K562 (cell line): ENCODE measurements around the gene RNASE2. TPM values are rescaled to one million over a fixed set of nuclear protein-coding genes. Genes with fewer than 3 reads are reported as not detected.
"Not testable (repeated sequence)": the region's sequence is repeated elsewhere in the genome, so short reads cannot be mapped to it uniquely, and the experiment has no call there.

ENCODE experiments used
- ATAC-seq: fragments of 200-7000 bp; cut with Tn5 transposase; 3 replicates; pipeline ENCODE4 v1.9.1; 2020; ENCODE audit warnings: moderate library complexity
- Bru-seq: library from RNA; stranded (reverse); fragments of 400-500 nt; gene quantifications from one replicate; lab custom pipeline; 2021; lab: Mats Ljungman, UMichigan
- BruChase-seq, 2 experiments: library from RNA; stranded (reverse); fragments of 400-500 nt; gene quantifications; one replicate each; lab custom pipeline; 2021; lab: Mats Ljungman, UMichigan
- BruUV-seq: library from RNA; stranded (reverse); fragments of 400-500 nt; replicated peaks from 2 replicates; lab custom pipeline; 2021; lab: Mats Ljungman, UMichigan
- CTCF ChIA-PET: fragments of 300-600 bp; formaldehyde crosslinking; extraction: SDS; loops from one replicate; lab custom pipeline; 2021; ENCODE audit warnings: low intra/inter-chr PET ratio; lab: Yijun Ruan, JAX
- POLR2A ChIA-PET: fragments of 300-600, 350-650 bp; sonication (Branson Sonifier 250); formaldehyde crosslinking; extraction: SDS; loops from one replicate; lab custom pipeline; 2021; ENCODE audit warnings: antibody characterized with exemption, inconsistent platforms; lab: Yijun Ruan, JAX
- DNase-seq, 4 experiments: peaks; one replicate each; pipeline versions ENCODE4 v3.0.0 to v3.0.0-alpha.2; 2011 to 2018; ENCODE audit warnings: low spot score in 3 of 4, mixed read lengths in 3 of 4; ENCODE audit errors: extremely low read depth in 1 of 4
- FAIRE-seq: peaks from 2 replicates; lab custom pipeline; 2011; peaks lifted over from hg19 to GRCh38; lab: Jason Lieb, UNC
- H2AFZ ChIP-seq: 2 replicates; pipeline ENCODE4 v1.6.0; 2011; ENCODE audit warnings: low read depth, low read length, control low read depth, inconsistent platforms
- H3K27ac ChIP-seq: fragments of 200-600 bp; 3 replicates; pipeline ENCODE4 v1.8.0; 2011; ENCODE audit warnings: low read depth, mild to moderate bottlenecking, control low read depth, inconsistent platforms, low read length, moderate library complexity, mixed read lengths; ENCODE audit errors: extremely low read depth
- H3K27me3 ChIP-seq, 2 experiments: fragments of 300-600 bp in 1 of 2; 2 replicates in 1 of 2; 3 replicates in 1 of 2; pipeline versions ENCODE4 v1.6.0 to v1.8.0; 2011; ENCODE audit warnings: inconsistent platforms in 2 of 2, low read length in 2 of 2, mild to moderate bottlenecking in 1 of 2, mixed read lengths in 1 of 2, moderate library complexity in 1 of 2; ENCODE audit not compliant: control insufficient read depth in 2 of 2, insufficient read depth in 2 of 2
- H3K36me3 ChIP-seq: fragments of 300-600 bp; 3 replicates; pipeline ENCODE4 v1.8.0; 2011; ENCODE audit warnings: mild to moderate bottlenecking, low read length, inconsistent platforms; ENCODE audit not compliant: control insufficient read depth, insufficient read depth
- H3K4me1 ChIP-seq, 2 experiments: fragments of 200-600 bp in 1 of 2; replicated peaks in 1 of 2; 2 replicates in 1 of 2; 3 replicates in 1 of 2; pipeline versions ENCODE4 v1.5.1 to v1.8.0; 2011; ENCODE audit warnings: inconsistent platforms in 2 of 2, low read length in 2 of 2, mild to moderate bottlenecking in 1 of 2, mixed read lengths in 1 of 2, moderate library complexity in 1 of 2; ENCODE audit not compliant: control insufficient read depth in 2 of 2, insufficient read depth in 2 of 2
- H3K4me2 ChIP-seq: 2 replicates; pipeline ENCODE4 v1.6.1; 2011; ENCODE audit warnings: low read length, control low read depth, inconsistent platforms, mixed read lengths; ENCODE audit not compliant: insufficient read depth
- H3K4me3 ChIP-seq: fragments of 200-600 bp; sonication (generic), shearing (Covaris generic); 2 replicates; pipeline ENCODE4 v1.5.1; 2016; ENCODE audit warnings: control low read depth, inconsistent platforms
- H3K79me2 ChIP-seq: fragments of 200-600 bp; 3 replicates; pipeline ENCODE4 v1.8.0; 2011; ENCODE audit warnings: low read length, inconsistent platforms; ENCODE audit not compliant: control insufficient read depth, insufficient read depth
- H3K9ac ChIP-seq, 2 experiments: 2 replicates each; pipeline versions ENCODE4 v1.6.0 to v1.6.1; 2011; ENCODE audit warnings: low read depth in 2 of 2, low read length in 2 of 2, control low read depth in 1 of 2, inconsistent platforms in 1 of 2, mild to moderate bottlenecking in 1 of 2, mixed read lengths in 1 of 2; ENCODE audit not compliant: insufficient read depth in 1 of 2
- H3K9me1 ChIP-seq: one replicate; pipeline ENCODE4 v1.6.0; 2011; ENCODE audit warnings: inconsistent platforms, mild to moderate bottlenecking, low read length, moderate library complexity; ENCODE audit not compliant: control insufficient read depth, insufficient read depth
- H3K9me3 ChIP-seq: replicated peaks from 2 replicates; pipeline ENCODE4 v1.5.1; 2011; ENCODE audit warnings: low read depth, low read length, inconsistent platforms; ENCODE audit not compliant: control insufficient read depth, insufficient read depth
- H4K20me1 ChIP-seq: replicated peaks from 2 replicates; pipeline ENCODE4 v1.6.1; 2011; ENCODE audit warnings: low read length, inconsistent platforms, mixed read lengths; ENCODE audit not compliant: control insufficient read depth, insufficient read depth
- WGBS: fragments of 100-300 bp; shearing (Covaris generic); methylation state at CpG from one replicate; pipeline ENCODE4 v1.1.6; 2016; ENCODE audit warnings: low coverage, mixed read lengths; ENCODE audit not compliant: insufficient coverage; ENCODE audit errors: missing lambda C conversion rate; 5-methylcytosine and 5-hydroxymethylcytosine counted together
- in situ Hi-C: fragments of 300-500 bp; cut with MboI; formaldehyde crosslinking; loops from 4 replicates; pipeline ENCODE4 v1.15.0; 2018; ENCODE audit warnings: inconsistent platforms, mixed read lengths
- intact Hi-C: fragments of 100-400 bp; cut with micrococcal nuclease; formaldehyde crosslinking; loops from 2 replicates; pipeline ENCODE4 v1.14.2; 2022
- long read RNA-seq, 3 experiments: library from polyadenylated mRNA in 2 of 3; library from RNA in 1 of 3; unstranded in 2 of 3; stranded (forward) in 1 of 3; transcript quantifications; one replicate each; pipeline ENCODE4 v2.0.0, GENCODE V29; 2019 to 2022
- polyA minus RNA-seq, 3 experiments: library from RNA; depleted of rRNA, polyadenylated mRNA; stranded (reverse); fragments of >200 nt; gene quantifications; 2 replicates each; pipeline ENCODE4 v1.2.3, GENCODE V29; 2011
- polyA plus RNA-seq, 8 experiments: library from polyadenylated mRNA; depleted of rRNA in 4 of 8; stranded (reverse) in 5 of 8; unstranded in 3 of 8; fragments of >200 nt; fragmentation: Nextera tagmentation in 2 of 8; fragmentation: Illumina TruSeq in 1 of 8; extraction: Ambion mirVana in 2 of 8; extraction: Trizol in 1 of 8; gene quantifications; 2 replicates each; pipeline versions ENCODE4 v1.2.1 to v1.2.3, GENCODE V29; 2011 to 2014; ENCODE audit warnings: inconsistent platforms in 1 of 8, missing spikeins in 1 of 8
- total RNA-seq, 7 experiments: library from RNA; depleted of rRNA in 6 of 7; stranded (reverse); fragments of >200 nt in 6 of 7; fragmentation: Illumina TruSeq in 2 of 7; extraction: Trizol in 2 of 7; gene quantifications; 2 replicates each; pipeline versions ENCODE4 v1.2.1 to v1.2.3, GENCODE V29; 2011 to 2021; ENCODE audit warnings: low replicate concordance in 1 of 7

The RNASE2 gene
- total RNA-seq (2011; cell fraction: chromatin; rRNA removed; ENCODE audit: low replicate concordance) = not detected in 2 replicates
- total RNA-seq (2011; cell fraction: nucleolus; rRNA removed) = not detected in 2 replicates
- not detected in 2 replicates for total RNA-seq (2011; cell fraction: nucleoplasm; rRNA removed)
- not detected in 2 replicates for total RNA-seq (2014; rRNA removed)
- total RNA-seq (2014; rRNA removed; fragmentation: Illumina TruSeq; extraction: Trizol) = not detected in 2 replicates
- not detected in 2 replicates for total RNA-seq (2015; rRNA removed; fragmentation: Illumina TruSeq; extraction: Trizol)
- total RNA-seq (2021) = not detected in 2 replicates
- polyA plus RNA-seq (2011; rRNA removed) = not detected in 2 replicates
- not detected in 2 replicates for polyA plus RNA-seq (2011; cell fraction: cytosol; rRNA removed)
- polyA plus RNA-seq (2011; cell fraction: nucleus; rRNA removed) = not detected in 2 replicates
- not detected in 2 replicates for polyA plus RNA-seq (2012)
- polyA plus RNA-seq (2014; fragmentation: Illumina TruSeq; extraction: Trizol) = not detected in 2 replicates
- polyA plus RNA-seq (2014; fragmentation: Nextera tagmentation; extraction: Ambion mirVana) = not detected
- polyA plus RNA-seq (2014; rRNA removed) = not detected in 2 replicates
- not detected in 2 replicates for polyA minus RNA-seq (2011; rRNA and poly(A)+ RNA removed)
- polyA minus RNA-seq (2011; cell fraction: cytosol; rRNA and poly(A)+ RNA removed) = not detected in 2 replicates
- polyA minus RNA-seq (2011; cell fraction: nucleus; rRNA and poly(A)+ RNA removed) = not detected in 2 replicates
- Bru-seq, nascent RNA = not detected
- not detected for BruChase-seq, experiment 1, labeled RNA remaining after a 2-hour chase
- not detected for BruChase-seq, experiment 2, labeled RNA remaining after a 6-hour chase
- long read RNA-seq, experiment 1 = 0 reads
- long read RNA-seq, experiment 2 = 0 reads
- long read RNA-seq, experiment 3 = 0 reads

GRCh38 chr14:20954736-20955537 is at the start of gene RNASE2:
Gene RNASE2 (plus strand): TSS chr14:20955487. CDS start chr14:20955772, 285 bp downstream.
- H3K4me3 ChIP-seq, H3K27me3 ChIP-seq, H3K9me3 ChIP-seq, H3K9me1 ChIP-seq, H3K9ac ChIP-seq, DNase-seq, POLR2A ChIA-PET, H3K36me3 ChIP-seq, H3K4me1 ChIP-seq, ATAC-seq, intact Hi-C loops, BruUV-seq, H3K4me2 ChIP-seq, H3K79me2 ChIP-seq, H4K20me1 ChIP-seq, FAIRE-seq, CTCF ChIA-PET, H3K27ac ChIP-seq, H2AFZ ChIP-seq: not testable (repeated sequence)
- in situ Hi-C loops = loop anchor here (5.0 to 25.0 kb wide), 2 partner anchors 83 to 243 kb away; no protein-coding TSS in a partner anchor
- WGBS = 25% methylated on average over 4 of the region's 4 CpGs
